22Rv1 (cell line): ENCODE results near the gene PNPLA3.

ENCODE experiments used
- ZFX ChIP-seq: fragments of 450-650 bp; IDR thresholded peaks from 2 replicates; pipeline ENCODE4 v1.6.1; 2017; ENCODE audit warnings: antibody characterized with exemption, borderline replicate concordance
- TF ChIP-seq, protein P1 (sequence below): fragments of 450-650 bp; IDR thresholded peaks from 2 replicates; pipeline ENCODE4 v1.5.1; 2017; ENCODE audit warnings: mild to moderate bottlenecking

DNA sequence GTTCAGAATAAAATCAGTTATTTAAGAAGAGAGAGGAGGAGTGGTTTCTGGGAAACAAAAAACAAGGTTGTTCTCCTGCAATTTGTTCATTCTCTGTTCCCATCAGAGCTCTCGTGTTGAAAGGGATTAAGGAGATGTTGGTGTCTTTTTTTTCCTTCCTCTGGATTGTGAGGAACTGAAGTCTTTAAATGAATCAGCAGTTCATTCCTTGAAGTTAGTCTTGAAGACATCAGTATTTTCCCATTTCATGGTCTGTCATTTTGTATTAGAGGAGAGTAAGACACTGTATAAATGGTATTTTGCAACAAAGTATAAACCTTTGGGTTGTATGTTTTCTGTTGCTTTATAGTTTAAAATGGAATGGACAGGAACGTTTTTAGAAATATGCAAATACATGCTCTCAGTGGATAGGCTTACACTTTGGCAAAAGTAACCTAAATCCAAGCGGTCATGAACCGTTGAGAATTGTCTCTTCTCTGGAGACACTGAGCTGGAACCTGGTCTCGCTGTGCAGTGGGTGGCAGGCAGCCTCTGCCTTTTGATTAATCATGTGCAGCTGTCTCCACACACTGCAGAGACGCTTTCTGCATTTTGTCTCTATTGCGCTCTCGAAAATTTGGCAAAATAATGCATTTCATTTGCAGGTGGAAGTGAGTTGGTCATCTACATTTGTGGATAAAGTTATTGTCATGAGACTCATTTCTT is 64.7 kb downstream of the PNPLA3 start:
- TF ChIP-seq, protein P1, sequence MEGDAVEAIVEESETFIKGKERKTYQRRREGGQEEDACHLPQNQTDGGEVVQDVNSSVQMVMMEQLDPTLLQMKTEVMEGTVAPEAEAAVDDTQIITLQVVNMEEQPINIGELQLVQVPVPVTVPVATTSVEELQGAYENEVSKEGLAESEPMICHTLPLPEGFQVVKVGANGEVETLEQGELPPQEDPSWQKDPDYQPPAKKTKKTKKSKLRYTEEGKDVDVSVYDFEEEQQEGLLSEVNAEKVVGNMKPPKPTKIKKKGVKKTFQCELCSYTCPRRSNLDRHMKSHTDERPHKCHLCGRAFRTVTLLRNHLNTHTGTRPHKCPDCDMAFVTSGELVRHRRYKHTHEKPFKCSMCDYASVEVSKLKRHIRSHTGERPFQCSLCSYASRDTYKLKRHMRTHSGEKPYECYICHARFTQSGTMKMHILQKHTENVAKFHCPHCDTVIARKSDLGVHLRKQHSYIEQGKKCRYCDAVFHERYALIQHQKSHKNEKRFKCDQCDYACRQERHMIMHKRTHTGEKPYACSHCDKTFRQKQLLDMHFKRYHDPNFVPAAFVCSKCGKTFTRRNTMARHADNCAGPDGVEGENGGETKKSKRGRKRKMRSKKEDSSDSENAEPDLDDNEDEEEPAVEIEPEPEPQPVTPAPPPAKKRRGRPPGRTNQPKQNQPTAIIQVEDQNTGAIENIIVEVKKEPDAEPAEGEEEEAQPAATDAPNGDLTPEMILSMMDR, result no peak
- TF ChIP-seq ZFX, result no peak
